ENCODE measurements around the gene PF4V1.

Gene PF4V1

GRCh38 chr4:73817341-73817740 is 35.8 kb upstream of the PF4V1 start:
- TF ChIP-seq CTCF (IDR thresholded peaks at IDR 0.05; ENCODE audit: extremely low read depth, insufficient read depth, missing control alignments): no peak
- DNase-seq (ENCODE audit: low spot score): no peak
- in situ Hi-C loops (cut with MboI; ENCODE audit: low pct_unique_long_range_greater_than_20kb, low sequenced_read_pairs, unreplicated experiment): no loop called here

GRCh38 chr4:73821325-73821724 is 31.8 kb upstream of the PF4V1 start:
- in situ Hi-C loops (cut with MboI; ENCODE audit: low pct_unique_long_range_greater_than_20kb, low sequenced_read_pairs, unreplicated experiment): no loop called here
- DNase-seq (ENCODE audit: low spot score): no peak

GRCh38 chr4:73822389-73822788 is 30.7 kb upstream of the PF4V1 start:
- in situ Hi-C loops (cut with MboI; ENCODE audit: low pct_unique_long_range_greater_than_20kb, low sequenced_read_pairs, unreplicated experiment): no loop called here
- DNase-seq (ENCODE audit: low spot score): no peak
- TF ChIP-seq CTCF (IDR thresholded peaks at IDR 0.05; ENCODE audit: extremely low read depth, insufficient read depth, missing control alignments): no peak

More at GRCh38 chr4:73821325-73821724, 31.8 kb upstream of the PF4V1 start:
- no peak for TF ChIP-seq CTCF (IDR thresholded peaks at IDR 0.05; ENCODE audit: extremely low read depth, insufficient read depth, missing control alignments)

- DNase-seq (ENCODE audit: low spot score): no peak
- in situ Hi-C loops (cut with MboI; ENCODE audit: low pct_unique_long_range_greater_than_20kb, low sequenced_read_pairs, unreplicated experiment): no loop called here
- TF ChIP-seq CTCF (IDR thresholded peaks at IDR 0.05; ENCODE audit: extremely low read depth, insufficient read depth, missing control alignments): no peak
These were observed 30.1 kb upstream of the PF4V1 start for GRCh38 chr4:73822812-73823504.

- in situ Hi-C loops (cut with MboI; ENCODE audit: low pct_unique_long_range_greater_than_20kb, low sequenced_read_pairs, unreplicated experiment): no loop called here
- no peak for DNase-seq (ENCODE audit: low spot score)
- TF ChIP-seq CTCF (IDR thresholded peaks at IDR 0.05; ENCODE audit: extremely low read depth, insufficient read depth, missing control alignments): no peak
These were observed 29.3 kb upstream of the PF4V1 start for GRCh38 chr4:73823760-73824159.

- TF ChIP-seq CTCF (IDR thresholded peaks at IDR 0.05; ENCODE audit: extremely low read depth, insufficient read depth, missing control alignments): no peak
- no peak for DNase-seq (ENCODE audit: low spot score)
- in situ Hi-C loops (cut with MboI; ENCODE audit: low pct_unique_long_range_greater_than_20kb, low sequenced_read_pairs, unreplicated experiment): no loop called here
These were observed 24.1 kb upstream of the PF4V1 start for GRCh38 chr4:73828956-73829355.
